Keratinocyte (primary cell): ENCODE data around the gene PARD3B. TPM values are rescaled to one million over a fixed set of nuclear protein-coding genes. Genes with fewer than 3 reads are reported as not detected.

Experiments used
- DNase-seq: peaks from one replicate; pipeline ENCODE4 v3.0.0-alpha.2; 2011; ENCODE audit warnings: low read depth, missing footprints, low spot score
- FAIRE-seq: peaks from 2 replicates; lab custom pipeline; 2011; peaks lifted over from hg19 to GRCh38; lab: Jason Lieb, UNC
- H2AFZ ChIP-seq: 2 replicates; pipeline ENCODE4 v1.6.0; 2012; ENCODE audit warnings: low read length, control low read depth, inconsistent platforms; ENCODE audit not compliant: control insufficient read depth
- H3K27ac ChIP-seq: 2 replicates; pipeline ENCODE4 v1.5.1; 2011; ENCODE audit warnings: low read length; ENCODE audit not compliant: control insufficient read depth, insufficient read depth
- H3K27me3 ChIP-seq: 3 replicates; pipeline ENCODE4 v1.6.0; 2011; ENCODE audit warnings: low read length; ENCODE audit not compliant: control insufficient read depth, insufficient read depth; ENCODE audit errors: extremely low read depth
- H3K36me3 ChIP-seq, 2 experiments: 2 replicates in 1 of 2; 3 replicates in 1 of 2; pipeline ENCODE4 v1.5.1; 2011; ENCODE audit warnings: low read length in 2 of 2, mild to moderate bottlenecking in 1 of 2; ENCODE audit not compliant: control insufficient read depth in 2 of 2, insufficient read depth in 2 of 2; ENCODE audit errors: extremely low read depth in 1 of 2
- H3K4me1 ChIP-seq: 3 replicates; pipeline ENCODE4 v1.5.1; 2011; ENCODE audit warnings: low read length; ENCODE audit not compliant: control insufficient read depth, insufficient read depth; ENCODE audit errors: extremely low read depth
- H3K4me2 ChIP-seq: 3 replicates; pipeline ENCODE4 v1.6.0; 2011; ENCODE audit warnings: low read depth, low read length; ENCODE audit not compliant: control insufficient read depth, insufficient read depth; ENCODE audit errors: extremely low read depth
- H3K4me3 ChIP-seq, 3 experiments: fragments of 200-600 bp in 1 of 3; sonication (generic) in 1 of 3; 2 replicates in 2 of 3; 3 replicates in 1 of 3; pipeline ENCODE4 v1.5.1; 2011 to 2016; ENCODE audit warnings: low read length in 3 of 3, mild to moderate bottlenecking in 3 of 3, control low read depth in 2 of 3, inconsistent platforms in 1 of 3, low read depth in 1 of 3, mixed read lengths in 1 of 3, mixed run types in 1 of 3, moderate library complexity in 1 of 3; ENCODE audit not compliant: control insufficient read depth in 2 of 3, insufficient read depth in 2 of 3; ENCODE audit errors: extremely low read depth in 1 of 3
- H3K79me2 ChIP-seq: 2 replicates; pipeline ENCODE4 v1.6.0; 2012; ENCODE audit warnings: low read length; ENCODE audit not compliant: control insufficient read depth, insufficient read depth
- H3K9ac ChIP-seq: 3 replicates; pipeline ENCODE4 v1.6.0; 2011; ENCODE audit warnings: low read length; ENCODE audit not compliant: control insufficient read depth, insufficient read depth; ENCODE audit errors: extremely low read depth
- H3K9me1 ChIP-seq: 3 replicates; pipeline ENCODE4 v1.6.0; 2011; ENCODE audit warnings: low read length; ENCODE audit not compliant: control insufficient read depth, insufficient read depth; ENCODE audit errors: extremely low read depth
- H3K9me3 ChIP-seq: 2 replicates; pipeline ENCODE4 v1.5.1; 2012; ENCODE audit warnings: low read depth, low read length; ENCODE audit not compliant: control insufficient read depth
- H4K20me1 ChIP-seq: 3 replicates; pipeline ENCODE4 v1.6.0; 2011; ENCODE audit warnings: low read length; ENCODE audit not compliant: control insufficient read depth, insufficient read depth; ENCODE audit errors: extremely low read depth
- CTCF ChIP-seq, 3 experiments: IDR thresholded peaks in 1 of 3; conservative IDR thresholded peaks in 1 of 3; optimal IDR thresholded peaks in 1 of 3; 2 replicates in 2 of 3; 3 replicates in 1 of 3; pipeline versions ENCODE3 to v1.5.1; 2011; ENCODE audit warnings: low read length in 3 of 3, mild to moderate bottlenecking in 3 of 3, moderate library complexity in 2 of 3, control low read depth in 1 of 3, inconsistent platforms in 1 of 3; ENCODE audit not compliant: insufficient read depth in 2 of 3; ENCODE audit errors: extremely low read depth in 1 of 3
- EZH2 ChIP-seq: IDR thresholded peaks from one replicate; pipeline ENCODE4 v1.6.1; 2012; ENCODE audit warnings: inconsistent platforms, mild to moderate bottlenecking, low read length, moderate library complexity
- dilution Hi-C: fragments of 300-500 bp; cut with MboI; formaldehyde crosslinking; loops from one replicate; pipeline ENCODE4 v1.7.0; 2020; ENCODE audit warnings: low sequenced_read_pairs; ENCODE audit not compliant: extremely low pct_ligation_motif_present
- polyA plus RNA-seq, 5 experiments: library from polyadenylated mRNA; depleted of rRNA in 3 of 5; stranded (reverse) in 3 of 5; stranded (forward) in 1 of 5; unstranded in 1 of 5; fragments of >200 nt; gene quantifications; 1 replicate in 1 of 5; 2 replicates in 3 of 5; 3 replicates in 1 of 5; pipeline versions ENCODE4 v1.2.1 to v1.2.3, GENCODE V29; 2011 to 2012; ENCODE audit warnings: missing spikeins in 2 of 5, low read depth in 1 of 5, low replicate concordance in 1 of 5

Gene PARD3B
- polyA plus RNA-seq, 1 donor (not counting 4 experiments of a cell fraction or from before 2014, with no cell fraction given), result 1.2 TPM

- TF ChIP-seq EZH2, result no peak
- TF ChIP-seq CTCF (optimal IDR thresholded peaks at IDR 0.05 in 1 of 3, IDR thresholded peaks at IDR 0.05 in 1 of 3, conservative IDR thresholded peaks at IDR 0.05 in 1 of 3; ENCODE audit: extremely low read depth in 1 of 3, insufficient read depth in 2 of 3, low read length in 3 of 3), result no peak
- dilution Hi-C loops, result no loop called here
- DNase-seq, result no peak
These were observed 480.4 kb downstream of the PARD3B start for GRCh38 chr2:205025580-205026240.

GRCh38 chr2:205030695-205031094 is 485.4 kb downstream of the PARD3B start:
- H2AFZ ChIP-seq, result no peak overlapping the region
- H3K36me3 ChIP-seq, result no peaks in the 10 kb centered on the region
- H3K27me3 ChIP-seq, result no peaks in the 10 kb centered on the region
- FAIRE-seq (no peak), DNase-seq (no peak)
- no peaks in the 10 kb centered on the region for H4K20me1 ChIP-seq
- H3K4me1 ChIP-seq, result no peaks in the 10 kb centered on the region
- no peak overlapping the region for H3K4me3 ChIP-seq
- TF ChIP-seq EZH2, result no peak
- no peak for TF ChIP-seq CTCF (optimal IDR thresholded peaks at IDR 0.05 in 1 of 3, IDR thresholded peaks at IDR 0.05 in 1 of 3, conservative IDR thresholded peaks at IDR 0.05 in 1 of 3; ENCODE audit: extremely low read depth in 1 of 3, insufficient read depth in 2 of 3, low read length in 3 of 3)
- dilution Hi-C loops, result no loop called here
- no peak overlapping the region for H3K9ac ChIP-seq
- no peaks in the 10 kb centered on the region for H3K79me2 ChIP-seq
- H3K9me1 ChIP-seq, result no peaks in the 10 kb centered on the region
- no peak overlapping the region for H3K27ac ChIP-seq
- no peaks in the 10 kb centered on the region for H3K9me3 ChIP-seq
- no peak overlapping the region for H3K4me2 ChIP-seq

More at GRCh38 chr2:205025580-205026240, 480.4 kb downstream of the PARD3B start:
- Histone ChIP-seq H3K36me3 (no peaks in the 10 kb centered on the region), H3K27ac (peak overlapping the region; percentile 42), H2AFZ (no peak overlapping the region), H3K4me1 (peaks cover 11% of the 10 kb centered on the region), H3K27me3 (no peaks in the 10 kb centered on the region), H3K9me3 (no peaks in the 10 kb centered on the region), H4K20me1 (no peaks in the 10 kb centered on the region), H3K4me3 (no peak overlapping the region), H3K79me2 (no peaks in the 10 kb centered on the region), H3K4me2 (peak overlapping the region; percentile 52), H3K9ac (no peak overlapping the region), H3K9me1 (no peaks in the 10 kb centered on the region)
- no peak for FAIRE-seq
